NCI-H82 treated with DMSO at 0.1 percent for 48 hours (cell line): ENCODE results near the gene SOX18.

Experiments
- DNase-seq: peaks from one replicate; lab custom pipeline; 2025; ENCODE audit not compliant: unreplicated experiment; lab: John Stamatoyannopoulos, UW

The SOX18 gene

GRCh38 chr20:64039293-64040160 lies 9.9 kb downstream of the SOX18 start:
- DNase-seq: no peak

GRCh38 chr20:64038565-64039292 lies 10.7 kb downstream of the SOX18 start:
- no peak for DNase-seq

- no peak for DNase-seq
Observed at GRCh38 chr20:64038224-64038564, 11.2 kb downstream of the SOX18 start.

GRCh38 chr20:64037498-64038213 lies 11.8 kb downstream of the SOX18 start:
- DNase-seq: no peak

GRCh38 chr20:64037199-64037497 lies 12.3 kb downstream of the SOX18 start:
- DNase-seq: no peak

GRCh38 chr20:64036346-64037198 lies 12.9 kb downstream of the SOX18 start:
- DNase-seq: no peak

GRCh38 chr20:64035933-64036345 lies 13.5 kb downstream of the SOX18 start, which contains the start of gene C20orf204:
TSS of gene C20orf204 (plus strand) at chr20:64036182. CDS start at chr20:64036324, 142 bp downstream.
- DNase-seq: no peak

GRCh38 chr20:64035066-64035932 lies 14.1 kb downstream of the SOX18 start:
- no peak for DNase-seq

- no peak for DNase-seq
Observed at GRCh38 chr20:64033981-64034493, 15.4 kb downstream of the SOX18 start.

GRCh38 chr20:64032706-64033624 lies 16.5 kb downstream of the SOX18 start:
- no peak for DNase-seq

GRCh38 chr20:64031822-64032314 lies 17.6 kb downstream of the SOX18 start:
- no peak for DNase-seq

- no peak for DNase-seq
Observed at GRCh38 chr20:64030371-64031134, 18.9 kb downstream of the SOX18 start.

- no peak for DNase-seq
Observed at GRCh38 chr20:64029293-64030117, 19.9 kb downstream of the SOX18 start.

- DNase-seq: no peak
Observed at GRCh38 chr20:64027981-64028685, 21.3 kb downstream of the SOX18 start.

GRCh38 chr20:64025826-64026412 lies 23.5 kb downstream of the SOX18 start:
- no peak for DNase-seq
